K562 (cell line): ENCODE data around the gene PSG3. TPM values are rescaled to one million over a fixed set of nuclear protein-coding genes. Genes with fewer than 3 reads are reported as not detected.
"Not testable (repeated sequence)": the region's sequence is repeated elsewhere in the genome, so short reads cannot be mapped to it uniquely, and the experiment has no call there.

ENCODE experiments used
- REST ChIP-seq, 2 experiments: fragments of 450-650 bp; formaldehyde crosslinking in 1 of 2; IDR thresholded peaks; 2 replicates each; pipeline versions ENCODE4 v1.4.0 to v1.6.1; 2014 to 2020; ENCODE audit warnings: mild to moderate bottlenecking in 2 of 2, borderline replicate concordance in 1 of 2, low read depth in 1 of 2
- polyA plus RNA-seq, 8 experiments: library from polyadenylated mRNA; depleted of rRNA in 4 of 8; stranded (reverse) in 5 of 8; unstranded in 3 of 8; fragments of >200 nt; fragmentation: Nextera tagmentation in 2 of 8; fragmentation: Illumina TruSeq in 1 of 8; extraction: Ambion mirVana in 2 of 8; extraction: Trizol in 1 of 8; gene quantifications; 2 replicates each; pipeline versions ENCODE4 v1.2.1 to v1.2.3, GENCODE V29; 2011 to 2014; ENCODE audit warnings: inconsistent platforms in 1 of 8, missing spikeins in 1 of 8
- total RNA-seq, 7 experiments: library from RNA; depleted of rRNA in 6 of 7; stranded (reverse); fragments of >200 nt in 6 of 7; fragmentation: Illumina TruSeq in 2 of 7; extraction: Trizol in 2 of 7; gene quantifications; 2 replicates each; pipeline versions ENCODE4 v1.2.1 to v1.2.3, GENCODE V29; 2011 to 2021; ENCODE audit warnings: low replicate concordance in 1 of 7

Gene PSG3
- total and polyA plus RNA-seq, 9 of the 15 experiments (the other 6 are each of a cell fraction or from before 2014, with no cell fraction given), result not detected

GRCh38 chr19:42741726-42742607 is 1.7 kb upstream of the PSG3 start (continued):
- peak; percentile 23; the same call in 1 of the 2 replicates for TF ChIP-seq REST (IDR thresholded peaks at IDR 0.05; ENCODE audit: borderline replicate concordance)
- TF ChIP-seq REST (CRISPR knock-in tag; IDR thresholded peaks at IDR 0.05; ENCODE audit: low read depth), result not testable (repeated sequence)
